OCI-LY7 (cell line): ENCODE results near the gene ANKK1. TPM values are rescaled to one million over a fixed set of nuclear protein-coding genes. Genes with fewer than 3 reads are reported as not detected.

ENCODE experiments used
- BruUV-seq: library from RNA; stranded (reverse); fragments of 400-500 nt; replicated peaks from 2 replicates; lab custom pipeline; 2021; lab: Mats Ljungman, UMichigan
- CTCF ChIA-PET: fragments of 300-600 bp; sonication (Branson Sonifier 250); formaldehyde crosslinking; loops from one replicate; lab custom pipeline; 2022; ENCODE audit warnings: antibody characterized with exemption; ENCODE audit not compliant: unreplicated experiment; lab: Charles Lee
- POLR2A ChIA-PET: fragments of 300-600 bp; sonication (Branson Sonifier 250); formaldehyde crosslinking; loops from one replicate; lab custom pipeline; 2022; ENCODE audit warnings: antibody characterized with exemption; lab: Charles Lee
- DNase-seq: peaks from one replicate; pipeline ENCODE4 v3.0.0-alpha.2; 2015; ENCODE audit warnings: low spot score
- H2AFZ ChIP-seq: fragments of 200-600 bp; sonication (generic), shearing (Covaris generic); 2 replicates; pipeline ENCODE4 v1.6.1; 2014; ENCODE audit warnings: mild to moderate bottlenecking, antibody characterized with exemption, low read length, moderate library complexity
- H3K27ac ChIP-seq: fragments of 200-600 bp; sonication (generic); 2 replicates; pipeline ENCODE4 v1.5.1; 2014; ENCODE audit warnings: mixed run types, low read depth, mild to moderate bottlenecking, moderate library complexity, low read length, inconsistent platforms; ENCODE audit not compliant: poor library complexity, severe bottlenecking
- H3K36me3 ChIP-seq: fragments of 200-600 bp; sonication (generic); 2 replicates; pipeline ENCODE4 v1.6.1; 2014; ENCODE audit warnings: mild to moderate bottlenecking, antibody characterized with exemption, low read length, moderate library complexity, mixed read lengths; ENCODE audit not compliant: insufficient read depth
- H3K4me1 ChIP-seq: fragments of 200-600 bp; sonication (generic); 2 replicates; pipeline ENCODE4 v1.5.1; 2014; ENCODE audit warnings: mild to moderate bottlenecking, low read length; ENCODE audit not compliant: insufficient read depth, poor library complexity, severe bottlenecking
- H3K4me2 ChIP-seq: fragments of 200-600 bp; sonication (generic); 2 replicates; pipeline ENCODE4 v1.6.1; 2014; ENCODE audit warnings: mild to moderate bottlenecking, low read length
- H3K4me3 ChIP-seq: fragments of 200-600 bp; sonication (generic); 2 replicates; pipeline ENCODE4 v1.5.1; 2014; ENCODE audit warnings: mild to moderate bottlenecking, low read depth, low read length; ENCODE audit not compliant: poor library complexity, severe bottlenecking
- H3K79me2 ChIP-seq: fragments of 200-600 bp; sonication (generic); 2 replicates; pipeline ENCODE4 v1.6.1; 2016; ENCODE audit warnings: low read depth, mild to moderate bottlenecking, low read length, moderate library complexity, mixed read lengths; ENCODE audit not compliant: insufficient read depth
- H3K9me2 ChIP-seq: fragments of 200-600 bp; sonication (generic); 2 replicates; pipeline ENCODE4 v1.6.1; 2016; ENCODE audit warnings: mild to moderate bottlenecking, low read length, mixed read lengths; ENCODE audit not compliant: insufficient read depth
- H3K9me3 ChIP-seq: fragments of 200-600 bp; sonication (generic); 2 replicates; pipeline ENCODE4 v1.6.1; 2014; ENCODE audit warnings: mild to moderate bottlenecking, mixed run types, low read length, mixed read lengths
- H4K20me1 ChIP-seq: fragments of 200-600 bp; sonication (generic); 2 replicates; pipeline ENCODE4 v1.6.1; 2014; ENCODE audit warnings: mild to moderate bottlenecking, antibody characterized with exemption, low read length, moderate library complexity, mixed read lengths; ENCODE audit not compliant: insufficient read depth
- EZH2phosphoT487 ChIP-seq: fragments of 200-600 bp; sonication (generic); IDR thresholded peaks from 2 replicates; pipeline ENCODE4 v1.6.1; 2018; ENCODE audit warnings: low read depth, borderline replicate concordance, mild to moderate bottlenecking, mixed run types, antibody characterized with exemption, low read length, moderate library complexity, mixed read lengths
- intact Hi-C: fragments of 100-400 bp; cut with micrococcal nuclease; formaldehyde crosslinking; loops from one replicate; pipeline ENCODE4 v1.10.0; 2022; ENCODE audit not compliant: unreplicated experiment
- total RNA-seq, 2 experiments: library from RNA; depleted of rRNA in 1 of 2; stranded (reverse); fragments of >200 nt in 1 of 2; shearing (Covaris generic) in 1 of 2; gene quantifications; 2 replicates each; pipeline ENCODE4 v1.2.3, GENCODE V29; 2014 to 2022
- TF ChIP-seq, protein P1 (sequence below): fragments of 200-600 bp; sonication (generic); conservative IDR thresholded peaks from 2 replicates; pipeline ENCODE4 v1.5.1; 2014; ENCODE audit warnings: mild to moderate bottlenecking, antibody characterized with exemption, low read length, moderate library complexity, mixed read lengths

ANKK1 gene
- total RNA-seq, 2 experiments from 2014 or later = not detected

DNA sequence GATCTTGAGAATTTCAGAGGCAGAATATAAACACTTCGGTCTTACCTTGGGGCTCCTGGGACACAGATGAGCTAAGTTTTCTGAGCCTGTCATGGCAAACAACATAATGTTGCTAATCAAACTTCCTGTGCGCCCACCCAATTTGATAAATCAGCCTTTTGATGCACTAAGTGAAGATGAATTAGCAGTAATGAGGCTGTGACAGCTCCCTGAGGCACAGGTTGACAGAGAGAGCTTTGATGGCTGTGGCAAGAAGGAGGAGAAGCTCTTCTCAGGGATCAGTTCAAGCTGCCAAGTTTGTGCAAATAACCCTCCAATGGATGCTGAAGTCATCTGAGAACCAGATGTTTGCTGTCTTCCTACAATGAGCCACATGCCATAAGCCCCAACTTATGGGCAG lies 53.2 kb downstream of the ANKK1 start:
- no peak overlapping the region for H3K4me3 ChIP-seq
- intact Hi-C loops = no loop called here
- H3K4me2 ChIP-seq = no peak overlapping the region
- H3K9me3 ChIP-seq = no peaks in the 10 kb centered on the region
- no TSS peak for BruUV-seq
- H2AFZ ChIP-seq = no peak overlapping the region
- H3K36me3 ChIP-seq = no peaks in the 10 kb centered on the region
- H3K27ac ChIP-seq = no peak overlapping the region
- DNase-seq = no peak
- TF ChIP-seq, protein P1, sequence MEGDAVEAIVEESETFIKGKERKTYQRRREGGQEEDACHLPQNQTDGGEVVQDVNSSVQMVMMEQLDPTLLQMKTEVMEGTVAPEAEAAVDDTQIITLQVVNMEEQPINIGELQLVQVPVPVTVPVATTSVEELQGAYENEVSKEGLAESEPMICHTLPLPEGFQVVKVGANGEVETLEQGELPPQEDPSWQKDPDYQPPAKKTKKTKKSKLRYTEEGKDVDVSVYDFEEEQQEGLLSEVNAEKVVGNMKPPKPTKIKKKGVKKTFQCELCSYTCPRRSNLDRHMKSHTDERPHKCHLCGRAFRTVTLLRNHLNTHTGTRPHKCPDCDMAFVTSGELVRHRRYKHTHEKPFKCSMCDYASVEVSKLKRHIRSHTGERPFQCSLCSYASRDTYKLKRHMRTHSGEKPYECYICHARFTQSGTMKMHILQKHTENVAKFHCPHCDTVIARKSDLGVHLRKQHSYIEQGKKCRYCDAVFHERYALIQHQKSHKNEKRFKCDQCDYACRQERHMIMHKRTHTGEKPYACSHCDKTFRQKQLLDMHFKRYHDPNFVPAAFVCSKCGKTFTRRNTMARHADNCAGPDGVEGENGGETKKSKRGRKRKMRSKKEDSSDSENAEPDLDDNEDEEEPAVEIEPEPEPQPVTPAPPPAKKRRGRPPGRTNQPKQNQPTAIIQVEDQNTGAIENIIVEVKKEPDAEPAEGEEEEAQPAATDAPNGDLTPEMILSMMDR = no peak
- TF ChIP-seq EZH2phosphoT487 = no peak
- H3K79me2 ChIP-seq = no peaks in the 10 kb centered on the region
- H3K4me1 ChIP-seq = no peaks in the 10 kb centered on the region
- CTCF ChIA-PET = no interaction called here
- no peaks in the 10 kb centered on the region for H4K20me1 ChIP-seq
- POLR2A ChIA-PET = interaction anchor here (0.8 kb wide), 1 partner anchor 18 kb away, joined by 3 read pairs; no protein-coding TSS in a partner anchor
- no peaks in the 10 kb centered on the region for H3K9me2 ChIP-seq

DNA sequence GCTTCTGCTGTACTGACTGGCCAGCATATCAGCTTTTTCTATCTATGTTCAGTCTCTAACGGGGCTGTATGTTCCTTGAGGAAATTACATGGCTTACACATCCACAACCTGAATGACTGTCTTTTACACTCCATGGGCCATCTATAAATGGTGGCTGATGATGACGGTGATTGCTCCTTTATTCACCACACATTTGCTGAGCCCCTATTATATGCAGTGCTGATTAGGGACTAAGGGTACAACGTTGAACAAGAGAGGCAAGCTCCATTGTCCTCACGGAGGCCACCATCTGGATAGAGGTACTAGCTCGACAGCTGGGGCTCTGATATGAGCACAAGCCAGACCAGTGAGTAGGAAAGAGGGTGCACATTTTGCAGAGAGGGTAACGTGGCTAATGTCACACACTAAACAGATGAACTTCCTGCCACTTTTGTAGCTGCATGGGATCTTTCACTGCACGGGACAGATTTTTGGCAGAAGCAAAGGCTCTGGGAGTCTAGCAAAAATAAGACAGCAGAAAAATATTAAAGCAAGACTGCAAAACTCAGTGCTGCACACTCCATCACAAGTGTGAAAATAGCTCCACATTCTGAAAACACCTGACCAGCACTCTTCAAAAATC lies 57.0 kb downstream of the ANKK1 start:
- BruUV-seq = no TSS peak
- DNase-seq = no peak
- intact Hi-C loops = no loop called here

DNA sequence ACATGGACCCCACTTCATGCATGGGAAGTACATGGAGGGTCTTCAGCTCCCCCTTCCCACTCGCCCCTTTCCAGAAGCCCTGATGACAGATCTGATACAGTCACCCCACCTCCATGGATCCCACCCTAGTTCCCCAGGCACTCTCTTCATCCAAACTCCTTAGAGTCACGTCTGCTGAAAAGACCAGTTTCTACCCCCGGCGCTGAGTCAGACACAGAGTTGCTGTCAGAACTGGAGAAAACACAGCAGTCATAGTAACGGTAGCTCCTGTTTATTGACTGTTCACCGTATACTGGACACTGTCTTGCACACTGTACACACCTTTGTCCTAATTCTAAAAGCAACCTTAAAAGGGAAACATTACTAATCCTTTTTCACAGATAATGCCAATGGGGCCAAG lies 58.5 kb downstream of the ANKK1 start:
- no peak for DNase-seq
- Histone ChIP-seq H3K4me3 (no peak overlapping the region), H3K27ac (no peak overlapping the region), H2AFZ (no peak overlapping the region), H3K9me2 (no peaks in the 10 kb centered on the region), H3K36me3 (no peaks in the 10 kb centered on the region), H3K79me2 (no peaks in the 10 kb centered on the region), H3K4me1 (no peaks in the 10 kb centered on the region), H4K20me1 (no peaks in the 10 kb centered on the region), H3K4me2 (no peak overlapping the region), H3K9me3 (no peaks in the 10 kb centered on the region)
- no TSS peak for BruUV-seq
- CTCF ChIA-PET = no interaction called here
- intact Hi-C loops = no loop called here
- POLR2A ChIA-PET = no interaction called here
- TF ChIP-seq EZH2phosphoT487 = no peak
- TF ChIP-seq, protein P1 = no peak

More for the DNA sequence above, 57.0 kb downstream of the ANKK1 start:
- Histone ChIP-seq H3K36me3 (no peaks in the 10 kb centered on the region), H3K27ac (no peak overlapping the region), H3K4me3 (no peak overlapping the region), H3K4me1 (no peaks in the 10 kb centered on the region), H3K9me3 (no peaks in the 10 kb centered on the region), H3K9me2 (no peaks in the 10 kb centered on the region), H3K4me2 (no peak overlapping the region), H4K20me1 (no peaks in the 10 kb centered on the region), H3K79me2 (no peaks in the 10 kb centered on the region), H2AFZ (no peak overlapping the region)
- no peak for TF ChIP-seq EZH2phosphoT487
- TF ChIP-seq, protein P1 = no peak
- ChIA-PET POLR2A (no interaction called here), CTCF (no interaction called here)
